HCT116 (cell line): Measurements from ENCODE around the gene ZNF385A. TPM values are rescaled to one million over a fixed set of nuclear protein-coding genes. Genes with fewer than 3 reads are reported as not detected.

Source experiments
- ATAC-seq: fragments of 200-7000 bp; cut with Tn5 transposase; 2 replicates; pipeline ENCODE4 v1.9.1; 2020; ENCODE audit warnings: mild to moderate bottlenecking, moderate library complexity
- BruUV-seq: library from RNA; stranded (reverse); fragments of 400-500 nt; replicated peaks from 2 replicates; lab custom pipeline; 2021; lab: Mats Ljungman, UMichigan
- CTCF ChIA-PET: fragments of 300-600 bp; sonication (Branson Sonifier 250); formaldehyde crosslinking; loops from one replicate; lab custom pipeline; 2021; ENCODE audit warnings: antibody characterized with exemption; lab: Charles Lee
- POLR2A ChIA-PET: fragments of 300-600, 350-600 bp; sonication (Branson Sonifier 250); formaldehyde crosslinking; loops from one replicate; lab custom pipeline; 2021; ENCODE audit warnings: antibody characterized with exemption; lab: Charles Lee
- RAD21 ChIA-PET, 2 experiments: fragments of 300-600 bp; sonication (Branson Sonifier 250); formaldehyde crosslinking; loops; one replicate each; lab custom pipeline; 2023; ENCODE audit warnings: low total read pairs in 2 of 2; ENCODE audit not compliant: uncharacterized antibody in 2 of 2, unreplicated experiment in 2 of 2, low non-redundant PET in 1 of 2; lab: Charles Lee
- DNase-seq: peaks from one replicate; pipeline ENCODE4 v3.0.0-alpha.2; 2010; ENCODE audit warnings: low read depth, low spot score
- H2AFZ ChIP-seq: fragments of 200-600 bp; shearing (Covaris generic), sonication (generic); 2 replicates; pipeline ENCODE4 v1.6.1; 2017; ENCODE audit warnings: low read depth, mixed run types, mixed read lengths, antibody characterized with exemption, low read length; ENCODE audit not compliant: poor library complexity, severe bottlenecking
- H3K27ac ChIP-seq: 2 replicates; pipeline ENCODE4 v1.5.1; 2012; ENCODE audit warnings: low read depth, low read length
- H3K27me3 ChIP-seq: fragments of 200-600 bp; sonication (generic); 2 replicates; pipeline ENCODE4 v1.6.1; 2016; ENCODE audit warnings: mixed run types, low read length, mixed read lengths; ENCODE audit not compliant: insufficient read depth
- H3K36me3 ChIP-seq, 2 experiments: fragments of 200-500 bp in 1 of 2; fragments of 200-600 bp in 1 of 2; sonication (Bioruptor generic) in 1 of 2; sonication (generic) in 1 of 2; 2 replicates each; pipeline versions ENCODE4 v1.5.1 to v1.6.1; 2014 to 2016; ENCODE audit warnings: low read length in 2 of 2, inconsistent platforms in 1 of 2, mixed read lengths in 1 of 2, mixed run types in 1 of 2; ENCODE audit not compliant: insufficient read depth in 2 of 2, control insufficient read depth in 1 of 2
- H3K4me1 ChIP-seq, 2 experiments: fragments of 200-600 bp in 1 of 2; sonication (generic) in 1 of 2; 2 replicates each; pipeline versions ENCODE4 v1.5.1 to v1.6.1; 2012 to 2017; ENCODE audit warnings: low read length in 2 of 2, inconsistent platforms in 1 of 2, mild to moderate bottlenecking in 1 of 2, mixed read lengths in 1 of 2, mixed run types in 1 of 2, moderate library complexity in 1 of 2; ENCODE audit not compliant: insufficient read depth in 2 of 2, control insufficient read depth in 1 of 2
- H3K4me2 ChIP-seq: fragments of 200-600 bp; sonication (generic); 2 replicates; pipeline ENCODE4 v1.6.1; 2017; ENCODE audit warnings: mixed run types, low read length, mixed read lengths
- H3K4me3 ChIP-seq, 2 experiments: fragments of 200-600 bp in 1 of 2; sonication (generic) in 1 of 2; replicated peaks in 1 of 2; 2 replicates each; pipeline ENCODE4 v1.5.1; 2011 to 2016; ENCODE audit warnings: low read length in 2 of 2, control low read depth in 1 of 2, low read depth in 1 of 2, mild to moderate bottlenecking in 1 of 2, mixed read lengths in 1 of 2, mixed run types in 1 of 2
- H3K79me2 ChIP-seq: fragments of 200-600 bp; sonication (generic); 2 replicates; pipeline ENCODE4 v1.6.1; 2017; ENCODE audit warnings: mild to moderate bottlenecking, mixed run types, low read length, moderate library complexity, mixed read lengths; ENCODE audit not compliant: insufficient read depth
- H3K9ac ChIP-seq: fragments of 200-600 bp; sonication (generic); 2 replicates; pipeline ENCODE4 v1.6.1; 2016; ENCODE audit warnings: low read length, mixed read lengths
- H3K9me2 ChIP-seq: fragments of 200-600 bp; sonication (generic), shearing (Covaris generic); 2 replicates; pipeline ENCODE4 v1.6.1; 2017; ENCODE audit warnings: mixed run types, mild to moderate bottlenecking, moderate library complexity; ENCODE audit not compliant: insufficient read depth
- H3K9me3 ChIP-seq, 2 experiments: fragments of 200-500 bp in 1 of 2; fragments of 200-600 bp in 1 of 2; sonication (Bioruptor generic) in 1 of 2; sonication (generic) in 1 of 2; 2 replicates each; pipeline ENCODE4 v1.6.1; 2014 to 2017; ENCODE audit warnings: low read length in 2 of 2, mixed read lengths in 2 of 2, inconsistent platforms in 1 of 2, low read depth in 1 of 2, mild to moderate bottlenecking in 1 of 2, mixed run types in 1 of 2, moderate library complexity in 1 of 2; ENCODE audit not compliant: control insufficient read depth in 1 of 2, insufficient read depth in 1 of 2
- H4K20me1 ChIP-seq: fragments of 200-600 bp; sonication (generic), shearing (Covaris generic); 2 replicates; pipeline ENCODE4 v1.6.1; 2017; ENCODE audit warnings: mixed run types, mild to moderate bottlenecking, moderate library complexity; ENCODE audit not compliant: insufficient read depth
- CBX3 ChIP-seq: IDR thresholded peaks from 2 replicates; pipeline ENCODE4 v1.6.1; 2012; ENCODE audit warnings: low read depth
- EGR1 ChIP-seq: IDR thresholded peaks from 2 replicates; pipeline ENCODE4 v1.6.1; 2012; ENCODE audit warnings: low read depth
- EZH2phosphoT487 ChIP-seq: fragments of 200-600 bp; IDR thresholded peaks from 2 replicates; pipeline ENCODE4 v1.6.1; 2018; ENCODE audit warnings: antibody characterized with exemption, borderline replicate concordance
- POLR2AphosphoS5 ChIP-seq: IDR thresholded peaks from 2 replicates; pipeline ENCODE4 v1.6.1; 2011; ENCODE audit warnings: mild to moderate bottlenecking, low read depth, low read length, moderate library complexity
- RAD21 ChIP-seq: IDR thresholded peaks from 2 replicates; pipeline ENCODE4 v1.6.1; 2012; ENCODE audit warnings: low read depth, mild to moderate bottlenecking
- SP1 ChIP-seq: IDR thresholded peaks from 2 replicates; pipeline ENCODE4 v1.6.1; 2012; ENCODE audit warnings: low read depth
- TCF7L2 ChIP-seq: IDR thresholded peaks from 2 replicates; pipeline ENCODE4 v1.7.0; 2011; ENCODE audit warnings: borderline replicate concordance, inconsistent platforms; ENCODE audit not compliant: insufficient read depth, insufficient read length; ENCODE audit errors: extremely low read depth
- YY1 ChIP-seq: IDR thresholded peaks from 2 replicates; pipeline ENCODE4 v1.6.1; 2011; ENCODE audit warnings: low read length, low read depth, moderate library complexity, mild to moderate bottlenecking; ENCODE audit not compliant: insufficient replicate concordance; ENCODE audit errors: extremely low read depth
- intact Hi-C: fragments of 100-400 bp; cut with micrococcal nuclease; formaldehyde crosslinking; loops from 2 replicates; pipeline ENCODE4 v1.10.0; 2022
- total RNA-seq: library from RNA; stranded (reverse); gene quantifications from one replicate; pipeline ENCODE4 v1.2.1, GENCODE V29; 2021; ENCODE audit not compliant: unreplicated experiment
- TF ChIP-seq, protein P1 (sequence below): IDR thresholded peaks from 2 replicates; pipeline ENCODE4 v1.6.1; 2011; ENCODE audit warnings: mild to moderate bottlenecking, low read length, moderate library complexity; ENCODE audit not compliant: insufficient replicate concordance; ENCODE audit errors: extremely low read depth

ZNF385A gene
- total RNA-seq, 1 experiment from 2014 or later: 34.7 TPM

DNA sequence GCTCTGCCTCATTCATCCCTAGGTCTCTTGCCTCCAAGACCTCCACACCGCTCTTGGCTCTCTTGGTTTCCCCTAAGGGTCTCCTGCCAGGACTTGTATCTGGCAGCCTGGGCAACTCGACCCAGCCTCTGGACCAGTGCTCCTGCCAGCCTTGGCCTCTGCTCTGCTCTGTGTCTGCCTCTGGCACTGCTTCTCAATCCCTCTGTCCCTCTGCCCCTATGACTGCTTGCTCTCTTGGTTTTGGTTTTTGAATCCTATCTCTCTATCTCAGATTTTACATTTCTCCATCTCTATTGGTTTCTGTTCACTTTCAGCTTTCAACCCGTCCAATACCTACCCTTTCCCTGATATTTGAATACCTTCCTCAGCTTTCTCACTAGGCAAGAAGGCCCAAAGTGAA, 28.3 kb upstream of the ZNF385A start:
- intact Hi-C loops: no loop called here
- Histone ChIP-seq H2AFZ (no peak overlapping the region), H3K4me3 (no peak overlapping the region), H3K4me2 (no peak overlapping the region), H3K79me2 (peaks cover 33% of the 10 kb centered on the region), H4K20me1 (no peaks in the 10 kb centered on the region), H3K27ac (no peak overlapping the region), H3K9me2 (no peaks in the 10 kb centered on the region), H3K36me3 (peaks cover 7 to 8% of the 10 kb centered on the region in 2 experiments; a peak in 3 of 4 replicates), H3K27me3 (no peaks in the 10 kb centered on the region), H3K4me1 (peaks cover 8 to 31% of the 10 kb centered on the region in 2 experiments; a peak in 3 of 4 replicates), H3K9ac (no peak overlapping the region), H3K9me3 (no peaks in the 10 kb centered on the region)
- DNase-seq (no peak), ATAC-seq (no peak)
- ChIA-PET RAD21 (no interaction called here), CTCF (interaction anchor here (2.7 kb wide), 1 partner anchor 13 kb away, joined by 18 read pairs; no protein-coding TSS in a partner anchor), POLR2A (no interaction called here)
- TF ChIP-seq CBX3 (no peak), EZH2phosphoT487 (no peak), RAD21 (no peak), EGR1 (no peak), YY1 (no peak)
- TF ChIP-seq, protein P1, sequence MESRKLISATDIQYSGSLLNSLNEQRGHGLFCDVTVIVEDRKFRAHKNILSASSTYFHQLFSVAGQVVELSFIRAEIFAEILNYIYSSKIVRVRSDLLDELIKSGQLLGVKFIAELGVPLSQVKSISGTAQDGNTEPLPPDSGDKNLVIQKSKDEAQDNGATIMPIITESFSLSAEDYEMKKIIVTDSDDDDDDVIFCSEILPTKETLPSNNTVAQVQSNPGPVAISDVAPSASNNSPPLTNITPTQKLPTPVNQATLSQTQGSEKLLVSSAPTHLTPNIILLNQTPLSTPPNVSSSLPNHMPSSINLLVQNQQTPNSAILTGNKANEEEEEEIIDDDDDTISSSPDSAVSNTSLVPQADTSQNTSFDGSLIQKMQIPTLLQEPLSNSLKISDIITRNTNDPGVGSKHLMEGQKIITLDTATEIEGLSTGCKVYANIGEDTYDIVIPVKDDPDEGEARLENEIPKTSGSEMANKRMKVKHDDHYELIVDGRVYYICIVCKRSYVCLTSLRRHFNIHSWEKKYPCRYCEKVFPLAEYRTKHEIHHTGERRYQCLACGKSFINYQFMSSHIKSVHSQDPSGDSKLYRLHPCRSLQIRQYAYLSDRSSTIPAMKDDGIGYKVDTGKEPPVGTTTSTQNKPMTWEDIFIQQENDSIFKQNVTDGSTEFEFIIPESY: no peak
- no TSS peak for BruUV-seq

DNA sequence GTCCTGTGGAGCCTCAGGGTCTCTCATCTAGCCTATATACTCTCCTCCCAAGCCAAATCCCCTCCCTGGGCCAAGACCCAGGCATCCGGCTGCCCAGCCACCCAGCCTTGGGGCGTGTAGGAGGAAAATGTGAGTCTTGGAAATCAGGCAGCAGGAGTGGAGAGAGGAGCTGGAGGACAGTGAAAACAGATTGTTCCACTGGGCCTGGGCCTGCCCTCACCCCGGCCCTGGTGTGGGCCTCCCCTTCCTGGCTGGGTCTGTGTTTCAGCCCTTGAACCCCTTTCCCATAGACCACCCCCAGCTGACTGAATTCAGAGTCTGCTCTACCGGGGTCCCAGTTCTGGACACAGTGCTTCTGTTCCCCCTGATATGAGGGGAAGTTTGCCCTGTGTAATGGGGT, 27.8 kb upstream of the ZNF385A start:
- DNase-seq (no peak), ATAC-seq (no peak)
- no peaks in the 10 kb centered on the region for H3K27me3 ChIP-seq
- TF ChIP-seq EZH2phosphoT487 (no peak), SP1 (no peak), TCF7L2 (no peak), POLR2AphosphoS5 (no peak), CBX3 (no peak)
- TF ChIP-seq, protein P1: no peak
- H3K79me2 ChIP-seq: peaks cover 29% of the 10 kb centered on the region
- CTCF ChIA-PET: interaction anchor here (2.7 kb wide), 1 partner anchor 12 kb away, joined by 18 read pairs; no protein-coding TSS in a partner anchor
- H2AFZ ChIP-seq: no peak overlapping the region
- H3K9ac ChIP-seq: no peak overlapping the region
- H3K36me3 ChIP-seq: peaks cover 10 to 13% of the 10 kb centered on the region in 2 experiments; a peak in 3 of 4 replicates
- RAD21 ChIA-PET: no interaction called here
- intact Hi-C loops: no loop called here
- H3K9me3 ChIP-seq: no peaks in the 10 kb centered on the region
- BruUV-seq: no TSS peak
- no peak overlapping the region for H3K4me3 ChIP-seq
- peaks cover 5 to 27% of the 10 kb centered on the region in 2 experiments; a peak in 3 of 4 replicates for H3K4me1 ChIP-seq
- POLR2A ChIA-PET: no interaction called here
- no peak overlapping the region for H3K4me2 ChIP-seq
- H3K27ac ChIP-seq: no peak overlapping the region
- H4K20me1 ChIP-seq: no peaks in the 10 kb centered on the region
- H3K9me2 ChIP-seq: no peaks in the 10 kb centered on the region
